ENCODE measurements around the gene ARID1A.

The ARID1A gene

DNA sequence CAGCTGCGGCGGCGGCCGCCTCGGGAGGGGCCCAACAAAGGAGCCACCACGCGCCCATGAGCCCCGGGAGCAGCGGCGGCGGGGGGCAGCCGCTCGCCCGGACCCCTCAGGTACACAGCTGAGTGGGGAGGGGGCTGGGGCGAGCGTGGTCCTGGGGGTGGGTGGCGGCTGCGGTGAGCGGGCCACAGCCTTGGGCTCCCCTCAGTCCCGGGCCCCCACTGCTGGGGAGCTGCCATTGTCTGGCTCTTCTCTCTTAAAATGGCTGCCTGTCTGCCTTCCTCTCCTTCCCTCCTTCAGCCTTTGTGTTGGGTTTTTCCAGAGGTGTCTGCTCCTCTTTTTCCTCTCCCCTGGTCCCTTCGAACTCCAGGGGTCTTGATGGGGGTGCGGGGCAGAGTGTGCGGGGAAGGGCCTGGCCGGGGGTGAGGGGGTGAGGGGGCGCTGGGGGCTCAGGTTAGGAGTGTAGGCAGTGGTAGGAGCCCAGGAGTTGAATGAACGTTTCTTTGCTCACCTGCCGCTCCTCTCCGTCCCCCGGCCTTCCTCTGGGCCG is 1.7 kb downstream of the ARID1A start:
- TF ChIP-seq FOXM1 (IDR thresholded peaks at IDR 0.05; ENCODE audit: borderline replicate concordance, low read depth) (no peak), ZBTB7A (IDR thresholded peaks at IDR 0.05; ENCODE audit: low read depth) (no peak), RAD21 (IDR thresholded peaks at IDR 0.05; ENCODE audit: low read depth) (no peak), YY1 (IDR thresholded peaks at IDR 0.05; ENCODE audit: low read depth) (peak; percentile 86), EGR1 (IDR thresholded peaks at IDR 0.05) (no peak), CEBPB (IDR thresholded peaks at IDR 0.05) (no peak)
- TF ChIP-seq, protein P1, sequence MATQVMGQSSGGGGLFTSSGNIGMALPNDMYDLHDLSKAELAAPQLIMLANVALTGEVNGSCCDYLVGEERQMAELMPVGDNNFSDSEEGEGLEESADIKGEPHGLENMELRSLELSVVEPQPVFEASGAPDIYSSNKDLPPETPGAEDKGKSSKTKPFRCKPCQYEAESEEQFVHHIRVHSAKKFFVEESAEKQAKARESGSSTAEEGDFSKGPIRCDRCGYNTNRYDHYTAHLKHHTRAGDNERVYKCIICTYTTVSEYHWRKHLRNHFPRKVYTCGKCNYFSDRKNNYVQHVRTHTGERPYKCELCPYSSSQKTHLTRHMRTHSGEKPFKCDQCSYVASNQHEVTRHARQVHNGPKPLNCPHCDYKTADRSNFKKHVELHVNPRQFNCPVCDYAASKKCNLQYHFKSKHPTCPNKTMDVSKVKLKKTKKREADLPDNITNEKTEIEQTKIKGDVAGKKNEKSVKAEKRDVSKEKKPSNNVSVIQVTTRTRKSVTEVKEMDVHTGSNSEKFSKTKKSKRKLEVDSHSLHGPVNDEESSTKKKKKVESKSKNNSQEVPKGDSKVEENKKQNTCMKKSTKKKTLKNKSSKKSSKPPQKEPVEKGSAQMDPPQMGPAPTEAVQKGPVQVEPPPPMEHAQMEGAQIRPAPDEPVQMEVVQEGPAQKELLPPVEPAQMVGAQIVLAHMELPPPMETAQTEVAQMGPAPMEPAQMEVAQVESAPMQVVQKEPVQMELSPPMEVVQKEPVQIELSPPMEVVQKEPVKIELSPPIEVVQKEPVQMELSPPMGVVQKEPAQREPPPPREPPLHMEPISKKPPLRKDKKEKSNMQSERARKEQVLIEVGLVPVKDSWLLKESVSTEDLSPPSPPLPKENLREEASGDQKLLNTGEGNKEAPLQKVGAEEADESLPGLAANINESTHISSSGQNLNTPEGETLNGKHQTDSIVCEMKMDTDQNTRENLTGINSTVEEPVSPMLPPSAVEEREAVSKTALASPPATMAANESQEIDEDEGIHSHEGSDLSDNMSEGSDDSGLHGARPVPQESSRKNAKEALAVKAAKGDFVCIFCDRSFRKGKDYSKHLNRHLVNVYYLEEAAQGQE (IDR thresholded peaks at IDR 0.05; ENCODE audit: low read depth), result no peak
- TF ChIP-seq, protein P2, sequence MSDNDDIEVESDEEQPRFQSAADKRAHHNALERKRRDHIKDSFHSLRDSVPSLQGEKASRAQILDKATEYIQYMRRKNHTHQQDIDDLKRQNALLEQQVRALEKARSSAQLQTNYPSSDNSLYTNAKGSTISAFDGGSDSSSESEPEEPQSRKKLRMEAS (IDR thresholded peaks at IDR 0.05), result no peak

DNA sequence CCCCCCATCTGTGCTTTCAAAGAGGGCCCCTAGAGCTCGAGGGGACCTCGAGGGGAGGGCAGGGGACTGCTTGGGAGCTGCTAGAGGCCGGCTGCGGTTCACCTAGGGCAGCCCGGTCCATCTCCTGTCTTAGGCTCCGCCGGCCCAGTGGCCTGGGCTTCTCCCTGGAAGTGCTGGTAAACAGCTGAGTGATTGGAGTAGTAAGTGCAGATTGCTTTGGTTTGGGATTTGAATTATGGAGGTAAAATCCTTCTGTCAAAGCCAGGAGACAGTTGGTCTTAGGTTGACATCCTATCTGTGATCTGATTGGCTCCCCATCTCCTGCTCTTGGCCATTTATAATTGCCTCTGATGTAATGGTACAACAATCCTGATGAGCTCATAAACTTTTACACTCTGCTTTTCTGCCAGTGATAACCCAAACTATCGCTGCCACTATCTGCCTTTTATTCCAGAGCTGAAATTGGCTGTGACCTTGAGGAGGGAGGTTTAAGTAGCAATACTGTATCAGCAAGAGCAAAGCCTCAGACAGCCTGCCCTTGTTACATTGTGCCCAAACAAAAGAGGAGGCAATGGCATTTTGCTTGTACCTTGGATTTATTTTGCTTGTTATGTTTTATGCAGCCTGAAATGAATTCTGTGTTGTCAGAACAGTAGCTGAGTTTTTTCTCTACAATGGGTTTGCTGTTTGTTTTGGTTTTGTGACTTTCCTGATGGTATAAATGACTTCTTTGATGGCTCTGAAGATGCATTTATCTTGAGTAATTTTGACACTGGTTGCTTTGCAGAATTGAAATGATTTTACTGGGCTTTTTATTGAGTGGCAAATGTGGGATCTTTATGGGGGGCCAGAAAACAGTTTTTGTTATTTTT is 2.4 kb downstream of the ARID1A start:
- TF ChIP-seq FOXM1 (IDR thresholded peaks at IDR 0.05; ENCODE audit: borderline replicate concordance, low read depth), result no peak
- peak; percentile 64; the same call in 1 of the 2 replicates for TF ChIP-seq TEAD4 (IDR thresholded peaks at IDR 0.05)
- TF ChIP-seq, protein P2 (IDR thresholded peaks at IDR 0.05), result peak; percentile 42
- 0 out of 2 replicates have a peak, but pooled peaks have one; percentile 47 for TF ChIP-seq CREB1 (IDR thresholded peaks at IDR 0.05; ENCODE audit: low read depth)
- TF ChIP-seq TAF1 (IDR thresholded peaks at IDR 0.05; ENCODE audit: low read depth), result peak; percentile 34; the same call in 1 of the 2 replicates

DNA sequence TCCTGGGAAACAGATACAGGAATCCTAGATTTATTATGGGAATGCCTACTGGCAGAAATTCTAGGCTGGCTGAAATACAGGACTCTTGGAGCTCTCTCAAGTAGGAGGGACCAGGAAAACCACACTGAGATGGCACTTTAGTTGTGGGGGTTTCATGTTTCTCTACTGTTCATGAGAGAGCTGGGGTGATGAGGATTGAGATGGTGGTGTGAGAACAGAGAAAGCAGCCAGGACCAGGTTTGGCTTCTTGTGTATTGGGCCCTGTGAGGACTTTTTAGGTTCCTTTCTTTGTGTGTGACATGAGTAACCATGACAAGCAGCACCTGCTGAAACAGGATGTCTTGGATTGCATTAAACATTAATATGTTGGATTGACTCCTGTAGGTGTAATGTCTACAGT is 4.9 kb downstream of the ARID1A start:
- no peak for TF ChIP-seq FOXM1 (IDR thresholded peaks at IDR 0.05; ENCODE audit: borderline replicate concordance, low read depth)
- no peak for TF ChIP-seq NFIC (IDR thresholded peaks at IDR 0.05)
- no peak for TF ChIP-seq EP300 (IDR thresholded peaks at IDR 0.05; ENCODE audit: borderline replicate concordance)
- TF ChIP-seq, protein P3, sequence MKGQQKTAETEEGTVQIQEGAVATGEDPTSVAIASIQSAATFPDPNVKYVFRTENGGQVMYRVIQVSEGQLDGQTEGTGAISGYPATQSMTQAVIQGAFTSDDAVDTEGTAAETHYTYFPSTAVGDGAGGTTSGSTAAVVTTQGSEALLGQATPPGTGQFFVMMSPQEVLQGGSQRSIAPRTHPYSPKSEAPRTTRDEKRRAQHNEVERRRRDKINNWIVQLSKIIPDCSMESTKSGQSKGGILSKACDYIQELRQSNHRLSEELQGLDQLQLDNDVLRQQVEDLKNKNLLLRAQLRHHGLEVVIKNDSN (IDR thresholded peaks at IDR 0.05), result no peak
- no peak for TF ChIP-seq YY1 (IDR thresholded peaks at IDR 0.05; ENCODE audit: low read depth)
- TF ChIP-seq, protein P2 (IDR thresholded peaks at IDR 0.05), result no peak
- TF ChIP-seq TAF1 (IDR thresholded peaks at IDR 0.05; ENCODE audit: low read depth), result no peak
- TF ChIP-seq, protein P1 (IDR thresholded peaks at IDR 0.05; ENCODE audit: low read depth), result no peak
- no peak for TF ChIP-seq CEBPB (IDR thresholded peaks at IDR 0.05)
- no peak for TF ChIP-seq TCF12 (IDR thresholded peaks at IDR 0.05; ENCODE audit: low read depth)
- TF ChIP-seq CREB1 (IDR thresholded peaks at IDR 0.05; ENCODE audit: low read depth), result no peak
- no peak for TF ChIP-seq RAD21 (IDR thresholded peaks at IDR 0.05; ENCODE audit: low read depth)
- TF ChIP-seq ZBTB7A (IDR thresholded peaks at IDR 0.05; ENCODE audit: low read depth), result no peak
- no peak for TF ChIP-seq TEAD4 (IDR thresholded peaks at IDR 0.05)
- TF ChIP-seq EGR1 (IDR thresholded peaks at IDR 0.05), result no peak

DNA sequence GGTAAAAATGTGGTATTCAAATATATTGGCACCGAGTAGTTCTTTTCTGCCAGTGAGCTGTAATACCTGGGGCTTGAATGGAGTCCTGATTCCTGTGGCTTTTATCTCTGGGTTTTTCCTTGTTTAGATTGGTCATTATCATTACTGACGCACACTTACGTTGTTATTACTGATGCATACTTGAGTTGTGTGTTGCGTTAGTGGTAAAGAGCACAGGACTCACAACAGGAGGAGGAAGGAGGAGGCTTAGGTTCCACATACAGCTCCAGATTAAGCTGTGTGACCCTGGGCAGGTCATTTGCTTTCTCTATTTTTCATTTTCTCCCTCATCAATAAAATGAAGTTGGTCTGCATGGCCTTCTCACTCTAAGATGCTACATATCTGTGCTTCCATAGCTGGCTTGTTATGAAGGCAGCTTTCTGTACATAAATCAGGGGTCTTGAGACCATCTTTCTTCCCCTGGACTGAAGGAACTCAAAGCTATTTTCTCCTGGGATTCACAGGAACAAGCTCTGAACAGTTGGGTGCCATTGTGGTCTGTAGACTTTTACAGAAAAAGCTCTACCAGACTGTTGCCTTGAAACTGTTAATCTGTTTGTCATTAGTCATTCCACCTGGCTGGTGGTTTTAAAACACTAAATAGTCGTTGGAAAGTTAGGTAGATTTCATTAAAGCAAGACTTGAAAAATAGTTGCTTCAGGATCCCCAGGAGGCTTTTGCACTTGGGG is 5.6 kb downstream of the ARID1A start:
- no peak for TF ChIP-seq YY1 (IDR thresholded peaks at IDR 0.05; ENCODE audit: low read depth)
- no peak for TF ChIP-seq CEBPB (IDR thresholded peaks at IDR 0.05)
- no peak for TF ChIP-seq CREB1 (IDR thresholded peaks at IDR 0.05; ENCODE audit: low read depth)
- no peak for TF ChIP-seq TAF1 (IDR thresholded peaks at IDR 0.05; ENCODE audit: low read depth)
- no peak for TF ChIP-seq TEAD4 (IDR thresholded peaks at IDR 0.05)
- TF ChIP-seq, protein P3 (IDR thresholded peaks at IDR 0.05), result no peak
- TF ChIP-seq NFIC (IDR thresholded peaks at IDR 0.05), result no peak
- no peak for TF ChIP-seq ZBTB7A (IDR thresholded peaks at IDR 0.05; ENCODE audit: low read depth)
- no peak for TF ChIP-seq TCF12 (IDR thresholded peaks at IDR 0.05; ENCODE audit: low read depth)
- TF ChIP-seq, protein P1 (IDR thresholded peaks at IDR 0.05; ENCODE audit: low read depth), result no peak
- no peak for TF ChIP-seq EGR1 (IDR thresholded peaks at IDR 0.05)
- TF ChIP-seq, protein P2 (IDR thresholded peaks at IDR 0.05), result no peak
- no peak for TF ChIP-seq FOXM1 (IDR thresholded peaks at IDR 0.05; ENCODE audit: borderline replicate concordance, low read depth)
- no peak for TF ChIP-seq EP300 (IDR thresholded peaks at IDR 0.05; ENCODE audit: borderline replicate concordance)
- no peak for TF ChIP-seq RAD21 (IDR thresholded peaks at IDR 0.05; ENCODE audit: low read depth)

Measured in Ishikawa (cell line).